K562 (cell line): ENCODE results near the gene THBS2. TPM values are rescaled to one million over a fixed set of nuclear protein-coding genes. Genes with fewer than 3 reads are reported as not detected.

Experiments
- CUX1 ChIP-seq: fragments of 200-800 bp; sonication (Bioruptor generic); IDR thresholded peaks from 2 replicates; pipeline ENCODE4 v1.6.1; 2016; ENCODE audit warnings: missing genetic modification characterization, missing compliant biosample characterization
- EGR1 ChIP-seq: fragments of 450-650 bp; conservative IDR thresholded peaks from 2 replicates; pipeline ENCODE4 v1.6.1; 2017; ENCODE audit warnings: mild to moderate bottlenecking
- MAZ ChIP-seq, 2 experiments: fragments of 450-650 bp in 1 of 2; sonication (generic) in 1 of 2; formaldehyde crosslinking; IDR thresholded peaks in 1 of 2; conservative IDR thresholded peaks in 1 of 2; 2 replicates each; pipeline versions ENCODE4 v1.4.0 to v1.5.0; 2020; ENCODE audit warnings: mild to moderate bottlenecking in 1 of 2, missing genetic modification reagents in 1 of 2
- SIRT6 ChIP-seq: IDR thresholded peaks from one replicate; pipeline ENCODE4 v1.6.1; 2012; ENCODE audit warnings: low read depth, mild to moderate bottlenecking, control low read depth, inconsistent platforms, low read length, moderate library complexity
- TGIF2 ChIP-seq: sonication (generic); formaldehyde crosslinking; IDR thresholded peaks from 2 replicates; pipeline ENCODE4 v1.8.1; 2022; ENCODE audit warnings: mild to moderate bottlenecking, missing genetic modification reagents, moderate library complexity
- ZBTB26 ChIP-seq: fragments of 450-650 bp; formaldehyde crosslinking; IDR thresholded peaks from 2 replicates; pipeline ENCODE4 v1.4.0; 2022; ENCODE audit warnings: missing genetic modification characterization
- ZFX ChIP-seq: sonication (generic); formaldehyde crosslinking; IDR thresholded peaks from 2 replicates; pipeline ENCODE4 v1.8.0; 2022; ENCODE audit warnings: mild to moderate bottlenecking, missing genetic modification reagents, moderate library complexity
- ZKSCAN8 ChIP-seq: fragments of 200-800 bp; sonication (Bioruptor generic); IDR thresholded peaks from 2 replicates; pipeline ENCODE4 v1.6.1; 2016; ENCODE audit warnings: missing genetic modification characterization, missing compliant biosample characterization
- ZNF431 ChIP-seq: sonication (generic); formaldehyde crosslinking; IDR thresholded peaks from 2 replicates; pipeline ENCODE4 v1.8.0; 2022; ENCODE audit warnings: mild to moderate bottlenecking, missing genetic modification reagents
- ZNF589 ChIP-seq: fragments of 200-800 bp; sonication (Bioruptor generic); IDR thresholded peaks from 2 replicates; pipeline ENCODE4 v1.6.1; 2016; ENCODE audit warnings: low read depth, missing genetic modification characterization, missing compliant biosample characterization
- ZNF639 ChIP-seq, 2 experiments: fragments of 200-800 bp in 1 of 2; sonication (Bioruptor generic) in 1 of 2; sonication (generic) in 1 of 2; formaldehyde crosslinking in 1 of 2; IDR thresholded peaks in 1 of 2; conservative IDR thresholded peaks in 1 of 2; 2 replicates each; pipeline versions ENCODE4 v1.5.0 to v1.6.1; 2016 to 2020; ENCODE audit warnings: missing compliant biosample characterization in 1 of 2, missing genetic modification characterization in 1 of 2, missing genetic modification reagents in 1 of 2
- ZNF707 ChIP-seq: fragments of 250-450 bp; sonication (Bioruptor Pico); conservative IDR thresholded peaks from 2 replicates; pipeline ENCODE4 v1.8.0; 2022; ENCODE audit warnings: inconsistent platforms, mild to moderate bottlenecking, moderate library complexity
- polyA plus RNA-seq, 8 experiments: library from polyadenylated mRNA; depleted of rRNA in 4 of 8; stranded (reverse) in 5 of 8; unstranded in 3 of 8; fragments of >200 nt; fragmentation: Nextera tagmentation in 2 of 8; fragmentation: Illumina TruSeq in 1 of 8; extraction: Ambion mirVana in 2 of 8; extraction: Trizol in 1 of 8; gene quantifications; 2 replicates each; pipeline versions ENCODE4 v1.2.1 to v1.2.3, GENCODE V29; 2011 to 2014; ENCODE audit warnings: inconsistent platforms in 1 of 8, missing spikeins in 1 of 8
- total RNA-seq, 7 experiments: library from RNA; depleted of rRNA in 6 of 7; stranded (reverse); fragments of >200 nt in 6 of 7; fragmentation: Illumina TruSeq in 2 of 7; extraction: Trizol in 2 of 7; gene quantifications; 2 replicates each; pipeline versions ENCODE4 v1.2.1 to v1.2.3, GENCODE V29; 2011 to 2021; ENCODE audit warnings: low replicate concordance in 1 of 7
- TF ChIP-seq, protein P1 (sequence below): fragments of 450-650 bp; IDR thresholded peaks from 2 replicates; pipeline ENCODE4 v1.6.1; 2014; ENCODE audit warnings: low read depth, mild to moderate bottlenecking, moderate library complexity, borderline replicate concordance

Gene THBS2
- total and polyA plus RNA-seq, 9 of the 15 experiments (the other 6 are each of a cell fraction or from before 2014, with no cell fraction given): 0.03 to 0.11 (median 0.03) TPM; not detected in 6

DNA sequence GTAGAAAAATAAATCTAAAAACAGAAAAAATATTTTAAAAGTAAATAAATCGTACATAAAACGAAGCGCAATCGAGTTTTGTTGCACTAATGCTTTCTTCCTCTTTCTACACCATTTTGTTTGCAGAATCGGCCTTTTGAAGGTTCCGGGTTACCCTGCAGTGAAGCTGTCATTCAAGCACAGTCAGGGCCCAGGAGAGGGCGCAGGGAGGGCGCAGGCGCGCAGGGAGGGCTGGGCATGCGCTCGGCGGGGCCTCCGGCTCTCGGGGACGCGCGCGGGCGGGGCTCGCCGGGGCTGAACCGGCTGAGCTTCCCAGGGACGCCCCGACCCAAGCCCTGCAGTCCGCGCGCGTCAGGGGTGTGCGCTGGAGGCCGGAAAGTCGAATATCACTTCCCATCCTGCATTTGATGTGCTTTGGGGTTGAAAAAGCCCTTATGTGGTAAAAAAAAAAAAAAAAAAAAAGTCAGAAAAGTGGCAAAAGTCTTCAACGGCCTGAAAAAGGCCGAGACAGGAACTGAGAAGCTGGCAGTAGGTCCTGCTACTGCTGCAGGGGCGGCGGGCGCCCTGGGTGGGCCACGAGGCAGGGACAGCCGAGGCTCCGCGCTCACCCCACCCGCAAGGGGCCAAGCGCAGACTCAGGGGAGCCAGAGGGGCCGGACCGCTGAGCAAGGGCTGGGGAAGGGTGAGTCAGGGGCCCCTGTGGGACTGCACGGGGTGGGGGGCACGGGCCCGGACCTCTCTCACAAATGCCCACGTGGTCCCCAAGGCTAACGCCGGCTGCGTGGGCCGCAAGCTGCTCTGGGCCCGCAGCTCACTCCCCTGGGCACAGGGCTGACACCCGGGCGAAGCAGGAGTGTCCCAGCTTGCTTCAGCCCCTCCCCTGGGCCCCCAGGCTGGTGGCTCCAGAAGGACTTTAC, 40.5 kb downstream of the THBS2 start (continued):
- TF ChIP-seq, protein P1, sequence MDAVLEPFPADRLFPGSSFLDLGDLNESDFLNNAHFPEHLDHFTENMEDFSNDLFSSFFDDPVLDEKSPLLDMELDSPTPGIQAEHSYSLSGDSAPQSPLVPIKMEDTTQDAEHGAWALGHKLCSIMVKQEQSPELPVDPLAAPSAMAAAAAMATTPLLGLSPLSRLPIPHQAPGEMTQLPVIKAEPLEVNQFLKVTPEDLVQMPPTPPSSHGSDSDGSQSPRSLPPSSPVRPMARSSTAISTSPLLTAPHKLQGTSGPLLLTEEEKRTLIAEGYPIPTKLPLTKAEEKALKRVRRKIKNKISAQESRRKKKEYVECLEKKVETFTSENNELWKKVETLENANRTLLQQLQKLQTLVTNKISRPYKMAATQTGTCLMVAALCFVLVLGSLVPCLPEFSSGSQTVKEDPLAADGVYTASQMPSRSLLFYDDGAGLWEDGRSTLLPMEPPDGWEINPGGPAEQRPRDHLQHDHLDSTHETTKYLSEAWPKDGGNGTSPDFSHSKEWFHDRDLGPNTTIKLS: 0 out of 2 replicates have a peak, but pooled peaks have one; percentile 20
- TF ChIP-seq SIRT6: no peak
- no peak for TF ChIP-seq ZBTB26 (CRISPR knock-in tag)
- 0 out of 2 replicates have a peak, but pooled peaks have one; percentile 42 for TF ChIP-seq ZKSCAN8 (CRISPR knock-in tag)
- TF ChIP-seq TGIF2 (CRISPR knock-in tag): no peak
- TF ChIP-seq ZNF707 (CRISPR knock-in tag): no peak
- TF ChIP-seq ZNF589 (CRISPR knock-in tag): peak; percentile 58; the same call in 1 of the 2 replicates
- TF ChIP-seq EGR1: no peak
- no peak for TF ChIP-seq ZNF431 (CRISPR knock-in tag)
- no peak for TF ChIP-seq CUX1
- TF ChIP-seq MAZ (CRISPR knock-in tag; conservative IDR thresholded peaks at IDR 0.05 in 1 of 2, IDR thresholded peaks at IDR 0.05 in 1 of 2): peak; percentile 79 to 84
- TF ChIP-seq ZFX (CRISPR knock-in tag): peak; percentile 51
- TF ChIP-seq ZNF639 (CRISPR knock-in tag; conservative IDR thresholded peaks at IDR 0.05 in 1 of 2, IDR thresholded peaks at IDR 0.05 in 1 of 2): peak in 1 of 2 experiments; percentile 40; a peak in 1 of 4 replicates
